NB4 (cell line): ENCODE results near the gene FRRS1L.

Experiments used
- CTCF ChIP-seq: IDR thresholded peaks from one replicate; pipeline ENCODE4 v1.5.1; 2012; ENCODE audit warnings: low read depth, low read length
- MYC ChIP-seq: IDR thresholded peaks from 2 replicates; pipeline ENCODE4 v1.6.1; 2011; ENCODE audit warnings: low read depth, low read length
- POLR2A ChIP-seq: IDR thresholded peaks from 2 replicates; pipeline ENCODE4 v1.6.1; 2011; ENCODE audit warnings: mild to moderate bottlenecking; ENCODE audit not compliant: insufficient read length; ENCODE audit errors: extremely low read depth
- TF ChIP-seq, protein P1 (sequence below): IDR thresholded peaks from 2 replicates; pipeline ENCODE4 v1.6.1; 2011; ENCODE audit warnings: low read depth, low read length

- no peak for TF ChIP-seq CTCF
- no peak for TF ChIP-seq POLR2A
- TF ChIP-seq MYC: no peak
- TF ChIP-seq, protein P1, sequence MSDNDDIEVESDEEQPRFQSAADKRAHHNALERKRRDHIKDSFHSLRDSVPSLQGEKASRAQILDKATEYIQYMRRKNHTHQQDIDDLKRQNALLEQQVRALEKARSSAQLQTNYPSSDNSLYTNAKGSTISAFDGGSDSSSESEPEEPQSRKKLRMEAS: no peak
Observed at GRCh38 chr9:109121232-109121796, 45.7 kb downstream of the FRRS1L start.
